SH-SY5Y (cell line): ENCODE measurements around the gene NRAP.

ENCODE experiments used
- GATA2 ChIP-seq: IDR thresholded peaks from 2 replicates; pipeline ENCODE4 v1.6.1; 2011; ENCODE audit warnings: mild to moderate bottlenecking, low read depth, low read length
- GATA3 ChIP-seq: IDR thresholded peaks from 2 replicates; pipeline ENCODE4 v1.6.1; 2011; ENCODE audit warnings: low read depth, mild to moderate bottlenecking, low read length, moderate library complexity

DNA sequence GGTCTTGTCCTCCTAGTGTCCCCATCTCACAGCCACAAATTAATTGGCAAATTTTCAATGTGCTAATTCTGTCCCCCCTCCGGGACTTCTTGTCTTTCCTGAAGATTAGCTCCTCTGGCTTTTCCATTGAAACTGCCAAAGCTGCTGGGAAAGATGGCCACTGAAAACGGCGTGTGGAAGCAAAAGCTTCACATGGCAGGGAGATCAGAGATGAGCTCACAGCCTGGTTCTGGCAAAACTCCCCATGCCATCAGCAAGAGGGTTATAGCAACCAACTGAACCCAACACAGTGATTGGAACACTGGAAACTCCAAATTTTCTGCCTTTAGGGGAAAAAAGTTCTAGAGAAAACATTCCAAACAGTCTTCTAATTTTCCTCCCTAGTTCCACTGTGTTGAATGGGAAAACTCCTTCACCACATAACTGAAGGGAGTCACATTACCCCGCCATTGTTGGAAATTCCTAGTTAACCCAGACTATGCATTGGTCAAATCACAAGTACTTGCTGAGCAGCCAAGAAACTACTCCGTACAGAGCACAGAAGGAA is 37.0 kb downstream of the NRAP start:
- TF ChIP-seq GATA2 (no peak), GATA3 (no peak)
